Vagina (tissue), 2 donors: ENCODE results near the gene NCOA5. TPM values are rescaled to one million over a fixed set of nuclear protein-coding genes. Genes with fewer than 3 reads are reported as not detected.

Experiments used
- DNase-seq, 2 donors: peaks; one replicate each; pipeline ENCODE4 v3.0.0-alpha.2; 2017; ENCODE audit errors: extremely low spot score in 2 of 2
- H3K27ac ChIP-seq: fragments of 200-600 bp; sonication (generic); one replicate; pipeline ENCODE4 v1.5.1; 2019
- H3K27me3 ChIP-seq: fragments of 200-600 bp; sonication (generic); one replicate; pipeline ENCODE4 v1.5.1; 2019
- H3K36me3 ChIP-seq, 2 donors: fragments of 200-600 bp; sonication (generic); one replicate each; pipeline ENCODE4 v1.5.1; 2017 to 2019
- H3K4me1 ChIP-seq: fragments of 200-600 bp; sonication (generic); one replicate; pipeline ENCODE4 v1.5.1; 2019
- H3K4me3 ChIP-seq, 2 donors: fragments of 200-600 bp; sonication (generic); 1 replicate in 1 of 2; 2 replicates in 1 of 2; pipeline ENCODE4 v1.5.1; 2016 to 2019
- H3K9me3 ChIP-seq: fragments of 200-600 bp; sonication (generic); one replicate; pipeline ENCODE4 v1.5.1; 2019
- CTCF ChIP-seq, 3 experiments: fragments of 450-650 bp in 2 of 3; fragments of 200-600 bp in 1 of 3; sonication (generic) in 1 of 3; IDR thresholded peaks; one replicate each; pipeline ENCODE4 v1.5.1; 2017 to 2019; ENCODE audit warnings: antibody characterized with exemption in 3 of 3, mild to moderate bottlenecking in 2 of 3, moderate library complexity in 2 of 3
- POLR2A ChIP-seq, 2 donors: fragments of 450-650 bp; IDR thresholded peaks; one replicate each; pipeline ENCODE4 v1.6.1; 2017; ENCODE audit warnings: antibody characterized with exemption in 2 of 2, mild to moderate bottlenecking in 2 of 2, moderate library complexity in 2 of 2
- POLR2AphosphoS5 ChIP-seq, 2 donors: sonication (generic); formaldehyde crosslinking; IDR thresholded peaks; one replicate each; pipeline ENCODE4 v1.9.0; 2017; ENCODE audit warnings: antibody characterized with exemption in 2 of 2, mild to moderate bottlenecking in 2 of 2, low read depth in 1 of 2; ENCODE audit not compliant: insufficient read depth in 1 of 2
- intact Hi-C: fragments of 100-400 bp; cut with DNase I; formaldehyde crosslinking; loops from one replicate; pipeline ENCODE4 v1.15.1; 2023
- total RNA-seq: library from RNA; depleted of rRNA; stranded (reverse); fragments of >200 nt; gene quantifications from one replicate; pipeline ENCODE4 v1.2.3, GENCODE V29; 2016

Gene NCOA5
- total RNA-seq, 1 donor from 2014 or later, result 33.9 TPM

GRCh38 chr20:46035253-46035652 lies 54.5 kb downstream of the NCOA5 start:
- intact Hi-C loops, result no loop called here
- no peak for DNase-seq
- H3K27me3 ChIP-seq, result peaks cover 11% of the 10 kb centered on the region
- peaks cover 6% of the 10 kb centered on the region for H3K4me1 ChIP-seq
- no peaks in the 10 kb centered on the region for H3K36me3 ChIP-seq
- no peak overlapping the region for H3K27ac ChIP-seq
- H3K4me3 ChIP-seq, result no peak overlapping the region
- TF ChIP-seq POLR2A (IDR thresholded peaks at IDR 0.05) (no peak), CTCF (IDR thresholded peaks at IDR 0.05) (no peak), POLR2AphosphoS5 (IDR thresholded peaks at IDR 0.05; ENCODE audit: insufficient read depth in 1 of 2, low read depth in 1 of 2) (no peak)
- no peaks in the 10 kb centered on the region for H3K9me3 ChIP-seq

GRCh38 chr20:46034039-46034438 lies 55.7 kb downstream of the NCOA5 start:
- DNase-seq, result no peak
- H3K4me3 ChIP-seq, result no peak overlapping the region
- intact Hi-C loops, result no loop called here
- H3K27ac ChIP-seq, result no peak overlapping the region
- H3K4me1 ChIP-seq, result peaks cover 6% of the 10 kb centered on the region
- TF ChIP-seq POLR2A (IDR thresholded peaks at IDR 0.05), result no peak
- TF ChIP-seq CTCF (IDR thresholded peaks at IDR 0.05), result no peak
- no peak for TF ChIP-seq POLR2AphosphoS5 (IDR thresholded peaks at IDR 0.05; ENCODE audit: insufficient read depth in 1 of 2, low read depth in 1 of 2)
- no peaks in the 10 kb centered on the region for H3K36me3 ChIP-seq
- H3K27me3 ChIP-seq, result peaks cover 11% of the 10 kb centered on the region
- no peaks in the 10 kb centered on the region for H3K9me3 ChIP-seq

GRCh38 chr20:46031701-46032254 lies 58.0 kb downstream of the NCOA5 start:
- peaks cover 6% of the 10 kb centered on the region for H3K4me1 ChIP-seq
- no peaks in the 10 kb centered on the region for H3K9me3 ChIP-seq
- H3K36me3 ChIP-seq, result no peaks in the 10 kb centered on the region
- DNase-seq, result no peak
- intact Hi-C loops, result no loop called here
- no peak overlapping the region for H3K4me3 ChIP-seq
- no peak for TF ChIP-seq POLR2AphosphoS5 (IDR thresholded peaks at IDR 0.05; ENCODE audit: insufficient read depth in 1 of 2, low read depth in 1 of 2)
- TF ChIP-seq CTCF (IDR thresholded peaks at IDR 0.05), result no peak
- no peak for TF ChIP-seq POLR2A (IDR thresholded peaks at IDR 0.05)
- H3K27ac ChIP-seq, result no peak overlapping the region
- peaks cover 11% of the 10 kb centered on the region for H3K27me3 ChIP-seq

GRCh38 chr20:46031014-46031569 lies 58.7 kb downstream of the NCOA5 start:
- no peak overlapping the region for H3K4me3 ChIP-seq
- peaks cover 11% of the 10 kb centered on the region for H3K27me3 ChIP-seq
- no peaks in the 10 kb centered on the region for H3K36me3 ChIP-seq
- no peaks in the 10 kb centered on the region for H3K9me3 ChIP-seq
- H3K4me1 ChIP-seq, result peaks cover 6% of the 10 kb centered on the region
- intact Hi-C loops, result no loop called here
- DNase-seq, result no peak
- no peak overlapping the region for H3K27ac ChIP-seq
- TF ChIP-seq POLR2A (IDR thresholded peaks at IDR 0.05) (no peak), POLR2AphosphoS5 (IDR thresholded peaks at IDR 0.05; ENCODE audit: insufficient read depth in 1 of 2, low read depth in 1 of 2) (no peak), CTCF (IDR thresholded peaks at IDR 0.05) (no peak)

GRCh38 chr20:46030284-46031013 lies 59.3 kb downstream of the NCOA5 start:
- Histone ChIP-seq H3K9me3 (no peaks in the 10 kb centered on the region), H3K27me3 (peaks cover 11% of the 10 kb centered on the region), H3K27ac (no peak overlapping the region), H3K36me3 (no peaks in the 10 kb centered on the region), H3K4me3 (no peak overlapping the region), H3K4me1 (peaks cover 6% of the 10 kb centered on the region)
- TF ChIP-seq CTCF (IDR thresholded peaks at IDR 0.05) (no peak), POLR2A (IDR thresholded peaks at IDR 0.05) (no peak), POLR2AphosphoS5 (IDR thresholded peaks at IDR 0.05; ENCODE audit: insufficient read depth in 1 of 2, low read depth in 1 of 2) (no peak)
- intact Hi-C loops, result no loop called here
- DNase-seq, result no peak
